Activated CD4-positive, alpha-beta T cell treated with anti-CD3 and anti-CD28 coated beads, Interleukin-2, Interleukin-4, amounts not matched to agents 100 ng/mL and 50 ng/mL, durations not matched to agents 16 hours and 8 hours (primary cell): ENCODE data around the gene FHIT.
A peak's percentile ranks its signal among the peaks of the same experiment; 100 is the strongest.

Experiments
- DNase-seq: peaks from one replicate; pipeline ENCODE4 v3.0.0-alpha.2; 2020; ENCODE audit warnings: low spot score

Gene FHIT

DNA sequence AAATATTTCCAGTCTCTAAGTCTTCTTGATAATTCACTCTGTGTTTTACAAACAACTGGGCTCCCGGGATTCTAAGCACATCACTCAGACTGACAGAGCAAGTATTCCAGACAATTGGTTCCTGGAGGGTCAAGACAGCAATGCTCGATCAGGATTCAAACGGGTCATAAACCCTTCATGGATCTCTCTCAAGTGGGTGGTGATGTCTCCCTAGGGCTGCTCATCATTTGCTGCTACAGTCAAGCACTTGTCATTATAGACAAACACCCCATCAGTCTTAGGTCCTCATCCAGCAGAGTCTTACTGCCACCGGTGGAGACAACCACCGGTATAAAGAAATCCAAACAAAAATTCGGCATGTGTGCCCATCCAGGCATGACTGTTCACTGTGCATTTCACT is 921.1 kb downstream of the FHIT start:
- DNase-seq: no peak

DNA sequence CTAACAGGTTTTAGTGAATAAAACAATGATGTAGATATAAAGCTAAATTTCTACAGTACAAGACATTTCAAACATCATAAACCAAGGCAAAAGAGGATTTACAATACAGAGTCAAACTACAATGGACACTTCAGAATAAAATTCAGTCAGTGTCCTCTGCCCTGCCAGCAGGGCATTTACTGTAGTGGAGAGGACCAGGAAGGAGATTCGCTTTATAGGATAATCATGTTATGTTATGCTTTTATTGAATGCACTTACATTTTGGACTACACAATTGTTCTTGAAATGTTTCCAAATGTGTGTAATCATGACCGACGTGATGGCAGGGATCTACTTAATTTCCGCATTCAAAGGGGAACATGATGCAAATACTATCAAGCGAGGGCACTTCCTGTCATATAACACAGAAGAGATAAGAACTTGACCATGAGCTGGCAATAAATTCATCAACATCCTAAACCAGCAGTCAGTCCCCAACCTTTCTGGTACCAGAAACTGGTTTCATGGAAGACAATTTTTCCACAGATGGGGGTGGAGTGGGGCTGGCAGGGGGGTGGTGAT is 925.6 kb downstream of the FHIT start:
- no peak for DNase-seq

DNA sequence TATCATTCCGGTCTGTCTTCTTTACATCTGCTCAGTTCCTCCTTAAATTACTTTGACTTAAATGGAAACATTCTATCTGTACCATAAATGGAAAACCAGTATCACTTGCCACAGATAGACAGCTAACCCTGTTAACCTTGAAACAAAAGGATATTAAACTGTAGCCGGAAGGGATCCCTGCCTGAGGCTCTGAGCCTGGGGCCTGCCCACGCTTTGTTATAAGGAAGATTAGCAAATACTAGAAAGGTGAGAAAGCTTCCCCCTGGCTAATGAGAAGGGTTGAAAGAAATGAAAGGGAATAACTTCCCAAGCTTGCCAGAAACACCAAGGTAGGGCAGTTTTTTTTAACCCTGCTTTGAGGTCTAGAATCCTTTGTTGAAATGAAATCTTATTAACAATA is 927.6 kb downstream of the FHIT start:
- DNase-seq: no peak

DNA sequence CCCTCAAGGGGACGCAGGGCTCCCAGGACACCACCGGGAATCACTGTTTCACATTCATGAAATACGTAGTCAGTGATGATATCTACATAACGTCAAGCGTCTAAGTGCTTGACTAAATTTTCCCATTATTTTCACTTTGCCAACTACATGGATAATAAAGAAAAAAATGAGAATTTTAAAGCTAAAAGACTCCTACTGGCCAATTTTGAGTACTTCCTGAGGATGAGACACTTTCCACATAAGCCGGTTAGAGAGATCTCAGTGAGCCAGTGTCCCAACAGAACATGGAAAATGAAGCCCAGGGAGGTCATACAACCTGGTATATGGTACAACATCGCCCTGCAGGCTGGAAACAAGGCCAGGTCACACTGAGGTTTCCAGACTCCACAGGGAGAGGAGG is 928.1 kb downstream of the FHIT start:
- DNase-seq: no peak

DNA sequence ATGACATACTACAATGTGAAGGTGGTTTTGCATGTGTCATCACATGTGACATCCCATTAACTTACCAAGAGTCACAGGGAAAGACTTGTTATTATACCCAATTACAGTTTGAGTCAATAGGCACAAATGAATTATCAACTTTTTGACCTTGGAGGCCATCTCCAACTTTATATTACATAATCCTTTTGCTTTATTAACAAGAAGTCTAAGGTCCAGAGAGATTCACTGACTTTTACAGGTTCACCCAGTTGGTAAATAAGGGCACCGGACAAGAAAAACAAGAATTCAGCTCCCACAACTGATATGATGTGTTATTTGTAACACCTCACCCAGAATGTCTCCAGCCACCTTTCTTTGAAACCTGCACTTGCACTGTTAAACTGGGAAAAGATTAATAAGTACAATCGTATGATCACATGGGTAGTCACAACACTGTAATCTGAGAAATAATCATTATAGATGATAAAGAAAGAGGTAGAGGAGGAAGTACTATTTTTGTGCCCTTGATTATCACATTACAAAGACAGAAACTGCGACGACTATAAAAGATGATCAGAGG is 928.9 kb downstream of the FHIT start:
- no peak for DNase-seq

DNA sequence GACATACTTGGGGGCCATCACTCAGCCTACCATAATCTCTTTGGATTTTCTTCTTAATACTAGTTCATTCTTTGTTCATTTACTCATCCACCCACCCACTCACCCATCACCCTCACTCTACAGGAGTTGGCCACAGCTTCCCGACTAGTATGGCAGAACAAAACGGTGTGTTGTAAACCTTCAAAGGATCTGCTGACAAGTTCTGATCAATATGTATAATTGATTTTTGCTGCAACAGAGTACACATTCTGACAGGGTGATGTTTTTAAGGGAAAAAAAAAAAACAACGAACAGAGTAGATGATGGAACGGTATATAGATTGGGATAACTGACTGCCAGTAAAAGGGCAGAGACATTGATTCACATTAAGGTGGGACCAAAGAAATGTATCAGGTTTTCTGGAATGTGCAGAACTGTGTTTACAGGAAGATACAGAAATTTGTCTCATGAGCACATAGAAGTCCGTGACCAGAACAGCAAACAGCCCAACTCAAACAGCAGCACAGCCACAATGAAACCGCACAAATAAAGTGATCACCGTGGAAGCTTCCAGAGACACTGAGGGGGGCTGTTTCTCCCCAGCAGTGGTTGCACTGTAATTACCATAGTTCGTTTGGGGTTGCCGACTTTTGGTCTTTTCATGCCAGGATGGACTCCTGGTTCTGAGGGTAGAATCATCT is 931.9 kb downstream of the FHIT start:
- DNase-seq: no peak

DNA sequence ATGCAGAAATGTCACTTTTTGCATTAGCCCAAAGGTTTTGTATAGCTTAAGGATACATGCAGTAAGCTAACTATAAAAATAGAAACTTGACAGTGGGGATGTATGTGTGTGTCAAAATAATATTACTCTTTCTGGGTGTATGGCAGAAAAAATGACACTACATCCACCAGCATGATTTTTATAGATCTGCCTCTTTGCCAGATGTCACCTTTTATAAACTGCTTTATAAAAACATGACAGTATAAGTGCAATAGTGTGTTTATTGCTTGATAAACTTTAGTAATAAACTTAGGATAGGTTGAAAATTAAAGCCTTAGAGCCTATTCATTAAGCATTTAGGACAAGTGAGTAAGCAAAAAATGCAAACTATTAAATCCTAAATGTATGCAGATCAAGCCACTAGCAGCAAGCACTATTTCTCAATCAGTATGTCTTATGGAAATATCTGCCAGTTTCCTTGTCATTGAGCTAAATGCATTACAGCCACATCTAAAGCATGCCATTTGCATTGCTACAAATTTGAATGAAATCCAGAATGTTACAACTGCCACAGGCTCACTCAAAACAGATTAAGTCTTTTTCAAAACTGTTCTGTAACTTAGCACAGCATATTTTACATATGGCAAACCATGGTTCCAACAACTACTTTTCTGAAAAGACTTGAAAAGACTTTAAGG is 935.0 kb downstream of the FHIT start:
- DNase-seq: no peak

DNA sequence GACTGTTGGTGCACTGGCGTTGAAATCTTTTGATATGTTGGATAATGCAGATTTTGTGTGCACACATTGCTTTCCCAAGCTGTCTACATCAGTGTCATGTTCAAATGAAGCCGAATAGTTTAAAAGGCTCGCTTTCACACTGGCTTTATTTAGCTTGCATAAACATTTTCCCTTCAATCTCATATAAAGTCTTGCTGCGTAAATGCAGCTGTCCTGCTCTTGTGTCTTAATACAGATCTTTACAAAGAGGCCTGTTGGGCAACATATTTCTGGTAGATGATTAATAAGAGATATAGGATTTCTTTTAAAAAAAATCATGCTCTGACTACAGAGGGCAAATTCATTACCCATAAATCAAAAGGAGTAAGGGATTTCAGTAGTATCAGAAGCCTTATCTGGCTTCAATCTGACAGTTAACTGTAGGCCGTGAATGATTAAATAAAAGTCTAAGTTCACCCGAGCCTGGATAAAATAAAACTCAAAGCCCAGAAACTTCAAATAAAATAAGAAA is 937.2 kb downstream of the FHIT start:
- DNase-seq: no peak

DNA sequence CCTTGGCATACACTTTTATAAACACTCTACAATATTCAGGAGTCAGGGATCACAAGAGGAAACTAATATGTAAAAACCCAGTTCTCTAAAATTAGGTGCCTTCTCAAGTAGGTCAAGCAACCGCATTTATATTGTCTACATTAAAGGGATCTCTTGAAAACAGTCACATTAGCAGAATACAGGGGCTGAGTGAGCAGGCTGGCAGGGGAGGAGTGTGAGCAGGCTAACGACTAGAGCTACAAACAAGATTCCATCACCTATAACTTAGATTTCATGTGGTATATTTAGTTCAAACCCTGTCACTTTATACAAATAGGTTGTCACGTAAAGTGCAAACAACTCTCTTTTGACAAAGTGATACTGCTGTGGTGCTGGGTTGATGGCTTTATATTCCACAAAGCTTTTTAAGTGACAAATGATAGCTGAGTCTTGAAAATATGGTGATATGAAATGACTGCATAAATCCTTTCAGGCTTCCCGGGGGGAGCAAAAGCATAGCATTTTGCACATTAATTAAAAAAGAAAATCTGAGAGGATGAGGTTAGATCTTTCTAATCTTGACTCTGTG is 937.9 kb downstream of the FHIT start:
- no peak for DNase-seq

DNA sequence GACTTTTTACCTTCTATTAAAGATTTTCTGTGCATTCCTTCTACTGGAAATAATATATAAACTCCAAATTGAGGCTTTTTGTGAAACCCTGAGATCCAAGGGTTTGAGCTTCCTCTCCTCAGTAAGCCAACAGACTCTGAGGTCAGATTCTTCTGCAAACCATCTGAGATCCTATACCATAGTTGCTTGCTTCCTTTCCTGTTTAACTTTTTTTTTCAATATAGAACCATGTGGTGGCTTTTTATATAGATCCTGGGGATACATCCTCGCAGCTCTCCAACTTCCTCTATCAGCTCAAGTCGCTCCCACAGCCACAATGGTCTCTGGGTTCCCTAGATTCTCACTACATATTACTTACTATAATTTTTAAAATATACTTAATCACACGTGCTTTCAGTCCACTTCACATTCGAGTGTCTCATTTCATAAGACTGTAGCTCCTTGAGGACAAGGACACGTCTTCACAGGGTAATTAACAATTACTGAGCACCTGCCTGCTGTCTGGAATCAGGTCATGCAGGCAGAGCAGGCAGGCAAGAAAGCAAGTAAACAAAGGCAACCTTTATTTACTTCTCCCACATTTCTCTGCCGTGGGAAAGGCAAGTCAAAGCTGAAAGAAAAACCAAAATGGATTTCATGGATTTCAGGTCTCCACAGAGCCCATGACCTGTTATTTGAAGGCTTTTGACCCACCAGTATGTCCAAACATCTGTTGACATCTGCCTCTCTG is 941.5 kb downstream of the FHIT start:
- DNase-seq: no peak

DNA sequence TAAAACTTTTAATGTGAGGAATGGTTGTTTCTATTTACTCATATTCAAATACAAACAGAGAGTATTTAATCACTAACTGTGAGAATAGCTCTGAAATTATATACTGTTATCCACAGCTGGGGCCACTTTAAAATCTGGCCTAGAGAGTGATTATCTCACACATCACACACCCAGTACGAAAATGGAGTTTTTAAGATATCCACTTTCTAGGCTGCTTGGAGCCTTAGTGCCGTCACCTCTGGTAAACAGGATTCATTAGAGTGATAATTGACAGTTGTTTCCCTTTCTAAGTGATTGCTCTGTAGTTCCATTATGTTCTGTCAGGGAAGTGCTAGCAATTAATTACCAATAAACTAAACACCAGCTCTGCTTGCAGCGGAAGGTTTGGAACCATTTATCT is 942.4 kb downstream of the FHIT start:
- DNase-seq: no peak

DNA sequence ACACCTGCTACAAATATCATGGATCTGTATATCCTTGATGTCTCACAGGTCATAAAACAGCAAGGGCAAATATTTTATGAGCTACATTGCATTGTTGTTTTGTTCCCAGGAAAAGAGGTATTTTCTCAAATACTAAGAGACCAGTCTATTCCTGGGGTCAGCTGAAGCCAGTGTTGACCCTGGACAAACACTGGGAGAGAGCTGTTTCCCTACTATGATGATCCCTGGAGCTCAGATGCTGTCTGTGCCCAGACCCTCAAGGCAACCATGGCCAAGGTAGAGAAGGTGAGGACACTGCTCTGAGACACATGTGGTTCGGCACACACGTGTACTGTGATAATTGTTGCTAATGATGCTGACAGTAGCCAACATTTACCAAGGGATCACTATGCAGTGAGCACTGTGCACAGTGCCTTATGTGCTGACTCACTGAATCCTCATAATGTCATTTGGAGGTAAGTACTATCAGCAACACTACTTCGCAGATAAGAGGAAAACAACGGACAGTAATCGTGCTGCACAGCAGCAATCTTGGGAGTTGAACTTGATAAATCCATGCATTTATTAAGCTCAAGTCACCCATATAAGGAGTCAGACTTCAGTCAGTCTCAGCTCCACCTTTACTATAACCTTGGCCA is 943.6 kb downstream of the FHIT start:
- no peak for DNase-seq

DNA sequence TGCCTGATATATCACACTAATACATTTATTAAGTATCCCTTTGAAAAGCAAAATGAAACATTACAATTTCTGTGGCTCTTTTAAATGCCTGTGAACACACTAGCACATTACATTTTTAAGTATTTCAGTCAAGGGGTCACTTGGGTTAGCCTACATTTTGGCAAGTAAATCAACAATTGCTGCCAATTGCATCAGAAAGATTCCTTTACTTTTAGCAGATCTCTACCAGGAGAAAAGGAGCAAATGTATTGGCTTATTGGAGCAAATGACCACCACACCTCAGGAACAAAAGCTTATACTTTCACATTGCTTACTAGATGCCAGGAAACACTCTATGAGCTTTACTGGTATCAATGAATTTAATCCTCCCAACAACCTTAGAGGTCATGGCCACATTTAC is 947.1 kb downstream of the FHIT start:
- no peak for DNase-seq

DNA sequence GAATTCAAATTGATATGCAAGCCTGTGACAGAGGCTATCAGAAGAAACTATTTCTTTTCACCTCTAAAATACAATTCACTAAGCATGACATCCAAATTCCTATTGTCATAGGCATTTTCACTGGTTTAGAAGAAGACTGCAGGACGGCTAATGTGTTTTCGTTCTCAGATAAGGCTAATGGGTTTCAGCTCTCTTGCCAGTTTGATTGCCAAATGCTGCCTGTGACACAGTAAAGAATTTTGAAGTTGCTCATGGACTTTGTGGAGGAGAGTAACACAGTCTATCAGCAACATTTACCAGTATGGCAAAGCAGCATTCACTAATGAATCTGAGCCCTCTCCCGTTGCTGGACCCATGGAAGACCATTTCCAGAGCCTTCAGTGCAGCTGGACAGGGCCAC is 948.1 kb downstream of the FHIT start:
- no peak for DNase-seq

DNA sequence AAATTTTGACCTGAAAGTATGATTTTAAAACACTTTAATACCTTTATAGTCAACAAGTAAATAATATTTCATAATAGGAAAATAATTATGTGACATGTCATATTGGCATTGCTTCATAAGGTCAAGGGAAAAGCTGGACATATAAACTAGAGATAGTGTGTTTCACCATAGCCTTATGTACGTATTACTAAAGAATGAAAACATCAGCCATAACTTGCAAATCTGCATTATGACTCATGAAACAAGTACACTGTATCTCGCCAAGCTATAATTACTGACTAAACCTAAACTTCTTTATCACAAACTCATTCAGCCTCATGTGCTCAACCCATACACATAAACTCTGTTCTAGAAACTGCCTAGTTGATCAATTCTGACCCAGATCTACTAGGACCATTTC is 950.1 kb downstream of the FHIT start:
- DNase-seq: no peak

DNA sequence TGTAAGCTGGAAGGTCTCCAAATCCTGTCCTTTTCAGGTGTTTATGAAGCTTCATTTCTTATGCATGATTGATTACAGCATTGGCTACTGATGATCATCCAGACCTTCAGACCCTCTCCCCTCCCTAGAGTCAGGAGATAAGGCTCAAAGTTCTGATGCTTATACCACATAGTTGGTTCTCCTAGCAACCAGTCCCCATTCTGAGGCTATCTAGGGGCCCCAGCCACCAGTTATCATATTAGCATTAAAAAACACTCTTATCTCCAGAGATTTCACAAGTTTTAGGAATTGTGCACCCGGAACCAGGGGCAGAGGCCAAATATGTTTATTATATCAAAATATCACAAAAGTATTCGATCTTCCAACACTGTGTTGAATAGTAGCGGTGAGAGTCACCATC is 953.1 kb downstream of the FHIT start:
- no peak for DNase-seq

DNA sequence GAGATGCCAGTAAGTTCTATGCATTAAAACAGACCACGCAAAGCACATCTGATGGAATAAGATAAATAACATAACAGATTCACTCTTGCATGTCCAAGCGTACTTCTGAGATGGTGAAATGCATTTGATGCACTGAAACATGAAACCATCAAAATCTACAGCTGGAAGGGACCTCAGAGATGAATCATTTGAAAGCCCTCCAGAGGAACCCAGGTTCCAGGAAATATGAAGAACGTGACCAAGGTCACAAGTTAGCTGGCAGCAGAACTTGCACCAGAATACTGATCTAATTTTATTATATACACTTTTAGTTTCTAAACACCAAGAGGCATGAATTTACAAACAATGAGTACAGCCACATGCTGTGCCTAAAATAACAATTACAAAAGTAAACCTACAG is 957.1 kb downstream of the FHIT start:
- peak; percentile 3 for DNase-seq

DNA sequence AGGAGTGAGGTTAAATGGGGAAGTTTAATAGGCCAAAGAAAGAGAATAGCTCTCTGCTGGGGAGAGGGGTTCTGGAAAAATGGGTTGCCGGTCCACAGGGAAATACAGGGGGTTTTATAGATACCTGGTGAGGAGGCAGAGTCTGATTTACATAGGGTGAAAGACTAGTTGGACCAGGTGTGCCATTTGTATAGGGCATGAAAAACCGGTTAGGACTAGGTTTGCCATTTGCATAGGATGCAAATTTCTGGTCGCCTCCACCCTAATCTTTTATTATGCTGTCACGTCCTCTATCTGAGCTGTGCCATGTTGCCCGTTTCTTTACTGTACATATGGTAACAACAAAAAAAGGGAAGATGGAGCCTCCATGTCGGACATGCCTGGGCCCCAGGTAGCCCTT is 960.1 kb downstream of the FHIT start:
- no peak for DNase-seq

DNA sequence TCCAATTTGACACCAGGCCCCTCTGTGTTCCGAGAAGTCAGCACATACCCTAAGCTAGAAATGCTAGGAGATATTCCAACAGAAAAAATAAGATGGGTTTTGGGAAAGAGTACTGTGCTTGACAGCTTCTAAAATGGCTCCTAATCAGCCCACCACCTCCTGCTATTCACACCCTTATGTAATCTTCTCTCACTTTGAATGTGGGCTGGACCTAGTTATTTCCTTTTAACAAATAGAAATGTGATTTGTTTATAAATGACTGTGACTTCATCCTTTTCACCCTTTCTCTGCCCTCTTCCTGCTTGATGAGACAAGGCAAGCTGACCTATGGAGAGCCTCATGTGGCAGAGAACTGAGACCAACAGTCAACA is 961.1 kb downstream of the FHIT start:
- DNase-seq: no peak

DNA sequence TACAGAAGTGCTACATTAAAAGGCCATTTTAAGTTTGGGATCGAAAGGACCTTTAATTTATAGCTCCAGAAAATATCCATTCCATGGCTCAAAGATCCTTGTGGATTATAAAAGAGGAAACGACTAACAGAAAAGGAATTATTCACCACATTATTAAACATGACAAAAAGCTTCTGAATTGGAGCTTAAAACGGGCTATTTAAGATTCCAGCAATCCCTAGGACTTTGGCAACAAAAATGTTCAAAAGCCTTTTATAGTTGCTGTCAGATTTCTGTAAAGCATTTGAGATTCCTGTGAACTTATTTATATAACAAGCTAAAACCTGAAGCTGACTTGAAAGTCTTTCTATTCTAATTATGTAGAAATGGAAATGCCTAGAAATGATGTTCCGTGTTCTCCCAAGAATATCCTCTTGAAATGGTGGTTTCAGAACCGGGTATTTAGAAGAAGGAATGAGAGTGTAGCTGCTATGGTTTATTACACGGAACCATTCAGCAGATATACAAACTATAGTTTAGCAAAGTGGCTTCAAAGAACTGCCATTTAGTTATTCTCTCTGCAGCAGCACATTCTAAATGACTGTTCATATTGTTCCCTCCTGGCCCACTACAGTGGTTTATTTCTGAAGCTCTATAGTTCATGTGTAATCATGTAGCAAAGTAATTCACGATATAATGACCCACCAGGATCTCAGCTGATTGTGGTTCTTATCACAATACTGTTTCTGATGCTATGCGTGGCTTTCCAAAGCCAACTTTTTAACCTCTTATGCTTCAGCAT is 961.7 kb downstream of the FHIT start:
- no peak for DNase-seq

DNA sequence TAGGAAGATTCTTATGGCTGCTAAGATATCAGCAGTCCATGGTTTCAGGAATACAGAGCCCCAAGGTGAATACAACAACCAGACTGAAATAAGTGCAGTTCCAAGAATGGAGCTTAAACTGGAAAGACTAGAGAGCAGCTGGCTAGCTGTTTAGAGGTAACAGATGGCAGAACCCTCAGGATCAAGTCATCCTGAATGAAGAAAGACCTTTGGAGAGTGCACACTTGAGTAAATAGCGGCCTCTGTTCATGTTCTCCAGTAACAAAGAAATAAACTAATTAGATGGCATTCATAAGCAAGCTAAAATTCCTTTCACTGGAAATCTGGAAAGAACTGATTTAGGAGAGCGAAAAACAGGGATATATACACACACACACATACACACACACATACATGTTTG is 968.4 kb downstream of the FHIT start:
- DNase-seq: no peak
